Loucy (cell line): ENCODE results near the gene FTCD.

ENCODE experiments used
- CTCF ChIP-seq: fragments of 200-600 bp; sonication (generic); conservative IDR thresholded peaks from 2 replicates; pipeline ENCODE4 v1.5.1; 2014; ENCODE audit warnings: mild to moderate bottlenecking, antibody characterized with exemption, low read length
- EZH2phosphoT487 ChIP-seq: fragments of 200-600 bp; IDR thresholded peaks from 2 replicates; pipeline ENCODE4 v1.6.1; 2018; ENCODE audit warnings: antibody characterized with exemption, mild to moderate bottlenecking, moderate library complexity, borderline replicate concordance

GRCh38 chr21:46095814-46096595 is 59.4 kb downstream of the FTCD start:
- TF ChIP-seq CTCF (no peak), EZH2phosphoT487 (no peak)
